ENCODE results near the gene COLQ. TPM values are rescaled to one million over a fixed set of nuclear protein-coding genes. Genes with fewer than 3 reads are reported as not detected.

Gene COLQ
- total RNA-seq, 6 donors from 2014 or later = 1.1 to 34.6 (median 2.6) TPM

- no peak for TF ChIP-seq CTCF (IDR thresholded peaks at IDR 0.05)
- TF ChIP-seq POLR2A (IDR thresholded peaks at IDR 0.05) = no peak
- TF ChIP-seq EP300 (IDR thresholded peaks at IDR 0.05) = no peak
- no peak for TF ChIP-seq POLR2AphosphoS5 (IDR thresholded peaks at IDR 0.05)
- no peaks in the 10 kb centered on the region for H3K4me1 ChIP-seq
- H3K4me3 ChIP-seq = no peak overlapping the region
- WGBS, 2 donors = 45 to 47% methylated on average over 5 of the region's 5 CpGs
- H3K27me3 ChIP-seq = no peaks in the 10 kb centered on the region
- ATAC-seq (ENCODE audit: low FRiP score in 2 of 2) (no peak), DNase-seq (no peak)
- H3K36me3 ChIP-seq = no peaks in the 10 kb centered on the region
- no peaks in the 10 kb centered on the region for H3K9me3 ChIP-seq
- no peak overlapping the region for H3K27ac ChIP-seq
These were observed 21.1 kb upstream of the COLQ start for GRCh38 chr3:15542614-15543013.

- no peak for TF ChIP-seq EP300 (IDR thresholded peaks at IDR 0.05)
- TF ChIP-seq POLR2AphosphoS5 (IDR thresholded peaks at IDR 0.05) = no peak
- no peak for TF ChIP-seq CTCF (IDR thresholded peaks at IDR 0.05)
- TF ChIP-seq POLR2A (IDR thresholded peaks at IDR 0.05) = no peak
- no peak for DNase-seq
- no peaks in the 10 kb centered on the region for H3K9me3 ChIP-seq
- no peak for ATAC-seq (ENCODE audit: low FRiP score in 2 of 2)
- no peak overlapping the region for H3K4me3 ChIP-seq
- no peaks in the 10 kb centered on the region for H3K27me3 ChIP-seq
- 96 to 98% methylated on average over 4 of the region's 4 CpGs for WGBS, 2 donors
- no peaks in the 10 kb centered on the region for H3K4me1 ChIP-seq
- H3K36me3 ChIP-seq = no peaks in the 10 kb centered on the region
- no peak overlapping the region for H3K27ac ChIP-seq
These were observed 19.9 kb upstream of the COLQ start for GRCh38 chr3:15541371-15541770.

GRCh38 chr3:15539066-15539465 is 17.6 kb upstream of the COLQ start:
- 100% methylated on average over 1 of the region's 1 CpG for WGBS, 2 donors
- Histone ChIP-seq H3K36me3 (no peaks in the 10 kb centered on the region), H3K27ac (no peak overlapping the region), H3K4me3 (no peak overlapping the region), H3K27me3 (no peaks in the 10 kb centered on the region), H3K4me1 (no peaks in the 10 kb centered on the region), H3K9me3 (no peaks in the 10 kb centered on the region)
- ATAC-seq (ENCODE audit: low FRiP score in 2 of 2) (no peak), DNase-seq (no peak)
- TF ChIP-seq POLR2A (IDR thresholded peaks at IDR 0.05) (no peak), EP300 (IDR thresholded peaks at IDR 0.05) (no peak), CTCF (IDR thresholded peaks at IDR 0.05) (no peak), POLR2AphosphoS5 (IDR thresholded peaks at IDR 0.05) (no peak)

GRCh38 chr3:15538345-15538744 is 16.8 kb upstream of the COLQ start:
- ATAC-seq (ENCODE audit: low FRiP score in 2 of 2) (no peak), DNase-seq (no peak)
- Histone ChIP-seq H3K36me3 (no peaks in the 10 kb centered on the region), H3K27ac (no peak overlapping the region), H3K4me1 (no peaks in the 10 kb centered on the region), H3K27me3 (no peaks in the 10 kb centered on the region), H3K4me3 (no peak overlapping the region), H3K9me3 (no peaks in the 10 kb centered on the region)
- TF ChIP-seq CTCF (IDR thresholded peaks at IDR 0.05) = no peak
- no peak for TF ChIP-seq POLR2A (IDR thresholded peaks at IDR 0.05)
- TF ChIP-seq POLR2AphosphoS5 (IDR thresholded peaks at IDR 0.05) = no peak
- TF ChIP-seq EP300 (IDR thresholded peaks at IDR 0.05) = no peak
- WGBS, 2 donors = 93 to 94% methylated on average over 2 of the region's 2 CpGs

GRCh38 chr3:15536856-15537255 is 15.3 kb upstream of the COLQ start:
- Histone ChIP-seq H3K9me3 (no peaks in the 10 kb centered on the region), H3K36me3 (no peaks in the 10 kb centered on the region), H3K4me3 (no peak overlapping the region), H3K27ac (no peak overlapping the region), H3K4me1 (no peaks in the 10 kb centered on the region), H3K27me3 (no peaks in the 10 kb centered on the region)
- ATAC-seq (ENCODE audit: low FRiP score in 2 of 2) = no peak
- WGBS, 2 donors = 42 to 51% methylated on average over 2 of the region's 2 CpGs
- no peak for DNase-seq
- TF ChIP-seq POLR2AphosphoS5 (IDR thresholded peaks at IDR 0.05) (no peak), EP300 (IDR thresholded peaks at IDR 0.05) (no peak), POLR2A (IDR thresholded peaks at IDR 0.05) (no peak), CTCF (IDR thresholded peaks at IDR 0.05) (no peak)
